GM18498 (cell line): ENCODE results near the gene ADCK2.
"Not testable (repeated sequence)": the region's sequence is repeated elsewhere in the genome, so short reads cannot be mapped to it uniquely, and the experiment has no call there.

Experiments used
- ATAC-seq: cut with Tn5 transposase; IDR thresholded peaks from one replicate; pipeline ENCODE4 v1.9.1; 2021; ENCODE audit warnings: mild to moderate bottlenecking, moderate library complexity; ENCODE audit not compliant: unreplicated experiment

The ADCK2 gene

GRCh38 chr7:140645166-140645900 lies 27.4 kb upstream of the ADCK2 start:
- ATAC-seq, result no peak

DNA sequence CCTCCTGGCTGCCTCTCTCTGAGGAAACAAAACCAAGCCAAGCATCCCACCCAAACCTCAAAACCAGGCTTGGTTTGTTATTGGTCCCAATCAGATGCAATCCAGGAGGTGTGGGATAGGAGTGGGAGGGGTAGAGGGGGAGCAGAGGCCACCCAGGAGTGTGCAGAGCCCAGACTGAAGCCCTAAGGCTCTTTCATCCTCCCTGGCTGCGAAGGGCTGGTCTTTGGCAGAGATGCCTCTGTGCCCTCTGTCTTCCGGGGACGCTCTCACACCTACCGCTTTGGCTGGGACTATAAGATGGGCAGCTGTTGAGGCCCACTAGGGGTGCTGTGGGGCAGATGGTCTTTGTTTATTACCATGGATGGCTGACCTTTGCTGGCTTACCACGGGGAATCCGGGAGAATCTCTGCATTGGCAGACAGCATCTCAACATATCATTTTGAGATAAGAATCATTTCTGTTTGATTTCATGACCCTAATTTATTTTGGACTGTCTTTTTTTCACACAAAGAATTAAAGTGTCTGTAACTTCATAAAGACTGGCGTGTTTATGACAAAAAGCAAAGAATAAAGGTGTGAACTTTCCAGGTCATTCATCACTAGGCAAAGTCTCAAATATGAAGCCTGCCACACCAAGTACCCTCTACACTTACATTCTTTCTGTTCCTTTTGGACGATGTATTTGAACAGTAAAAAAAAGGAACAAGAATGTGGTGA lies 25.7 kb upstream of the ADCK2 start:
- peak; percentile 93 for ATAC-seq

DNA sequence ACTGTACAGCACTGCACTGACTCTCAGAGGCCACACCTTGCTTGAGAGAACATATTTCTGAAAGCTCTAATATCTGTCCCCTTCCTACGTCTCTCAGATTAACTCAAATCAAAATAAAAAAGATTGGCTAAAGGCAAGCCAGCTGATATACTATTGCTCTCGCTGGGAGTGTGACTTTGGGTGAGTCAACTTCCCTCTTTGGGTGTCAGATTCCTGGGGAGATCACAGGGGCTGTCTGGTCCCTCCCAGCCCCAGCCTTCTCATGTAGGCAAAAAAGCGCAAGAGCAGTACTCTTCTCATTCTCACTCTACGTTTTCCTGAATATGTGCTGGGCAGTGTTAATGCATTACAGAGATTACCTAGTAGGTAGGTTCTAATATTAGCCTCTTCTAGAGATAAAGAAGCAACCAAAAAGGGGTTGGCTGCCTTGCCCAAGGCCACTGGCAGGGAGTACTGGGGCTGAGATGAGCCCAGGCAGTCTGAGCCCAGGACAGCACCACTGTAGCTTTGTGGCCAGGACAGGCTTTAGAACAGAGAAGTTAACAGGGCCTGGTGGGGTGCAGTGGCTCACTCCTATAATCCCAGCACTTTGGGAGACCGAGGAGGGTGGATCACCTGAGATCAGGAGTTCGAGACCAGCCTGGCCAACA lies 23.1 kb upstream of the ADCK2 start:
- ATAC-seq, result no peak

GRCh38 chr7:140650367-140650766 lies 22.4 kb upstream of the ADCK2 start:
- no peak for ATAC-seq

DNA sequence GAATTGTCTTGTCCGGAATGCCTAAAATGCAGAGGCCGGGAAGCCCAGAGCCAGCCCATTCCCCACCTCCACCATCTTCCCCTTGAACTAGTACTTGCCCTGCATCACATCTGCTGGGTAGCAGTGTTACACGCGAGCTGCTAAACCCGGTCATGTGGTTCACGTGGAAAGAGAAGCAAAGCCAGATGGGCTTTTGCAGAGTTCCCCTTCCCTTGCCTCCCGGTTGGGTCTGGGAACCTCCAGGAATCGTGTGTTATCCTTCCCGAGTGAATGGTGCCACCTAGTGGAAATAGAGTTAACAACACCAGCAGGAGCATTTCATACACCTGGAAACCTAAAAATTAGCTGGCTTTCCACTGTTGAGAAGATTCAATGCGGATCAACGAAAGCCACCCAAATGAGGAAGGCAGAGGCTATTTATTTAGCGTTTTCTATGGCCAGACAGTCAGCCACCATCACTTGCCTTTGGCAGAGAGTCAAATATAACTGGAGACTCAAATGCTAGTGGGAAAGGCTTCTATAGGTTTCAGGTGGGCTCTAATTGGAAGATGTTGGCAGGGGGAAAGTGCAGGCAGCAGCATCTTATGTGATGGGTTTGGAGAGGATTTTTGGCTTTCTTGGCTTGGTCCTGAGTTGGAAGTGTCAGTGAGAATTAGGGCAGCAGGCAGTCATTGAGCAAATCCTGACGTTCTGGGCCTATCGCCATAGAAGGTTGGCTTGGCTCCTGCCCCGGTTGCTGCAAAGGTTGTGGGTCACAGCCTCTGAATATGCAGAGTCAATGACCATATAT lies 19.2 kb upstream of the ADCK2 start:
- no peak for ATAC-seq

DNA sequence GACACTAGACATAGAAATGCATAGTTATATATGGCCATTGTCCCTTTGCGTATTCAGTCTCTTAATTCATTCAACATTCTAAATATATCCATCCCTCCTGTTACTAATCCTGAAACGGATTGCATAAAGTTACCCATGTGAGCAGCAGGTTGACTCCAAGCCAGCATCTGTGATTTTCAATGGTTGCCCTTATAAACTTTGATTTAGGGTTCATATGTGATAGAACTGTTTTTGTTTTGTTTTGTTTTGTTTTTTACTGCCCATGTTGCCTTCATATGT lies 18.7 kb upstream of the ADCK2 start:
- ATAC-seq, result no peak

GRCh38 chr7:140654661-140655060 lies 18.1 kb upstream of the ADCK2 start:
- ATAC-seq, result no peak

DNA sequence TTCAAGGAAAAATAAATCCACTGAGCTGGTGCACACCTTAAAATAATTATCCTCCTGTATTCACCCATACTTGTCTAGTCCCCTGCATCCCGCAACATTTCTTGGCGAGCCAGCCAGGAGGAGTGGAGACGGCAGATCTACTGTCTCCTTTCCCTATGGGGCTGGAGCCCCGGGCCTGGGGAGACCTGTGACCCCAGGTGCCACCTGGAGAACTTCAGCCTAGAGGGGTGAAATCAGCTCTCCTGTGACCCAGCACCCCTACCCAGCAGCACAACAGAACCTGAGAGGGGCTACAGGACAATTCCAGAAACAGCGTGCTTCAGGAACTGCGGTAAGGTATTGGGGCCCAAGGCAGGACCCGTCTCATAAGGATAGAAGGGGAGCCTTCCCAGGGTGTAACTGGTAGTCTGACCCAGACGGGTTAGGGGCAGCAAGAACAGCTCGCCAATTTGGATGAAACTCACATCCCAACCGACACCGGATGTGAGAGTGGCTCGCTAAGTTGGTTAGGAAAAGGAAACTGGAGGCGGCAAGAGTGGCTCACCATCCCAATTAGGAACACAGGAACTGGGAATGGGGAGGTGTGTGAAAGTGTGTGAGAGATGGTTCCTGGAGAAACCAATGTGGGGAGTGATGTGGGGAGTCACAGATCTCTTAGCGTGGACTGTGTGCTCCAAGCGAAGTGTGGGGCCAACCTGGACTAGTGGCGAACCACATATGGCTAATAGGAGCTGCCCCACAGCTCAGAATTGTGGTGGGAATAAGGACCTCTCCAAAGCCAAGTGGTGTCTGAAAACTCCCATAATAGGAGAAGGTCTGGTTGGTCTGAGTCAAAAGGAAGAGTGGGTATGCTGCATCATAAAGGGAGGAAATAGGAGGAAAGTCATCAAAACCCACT lies 17.0 kb upstream of the ADCK2 start:
- ATAC-seq, result no peak

- peak; percentile 96 for ATAC-seq
These were observed 15.9 kb upstream of the ADCK2 start for GRCh38 chr7:140656548-140657515.

DNA sequence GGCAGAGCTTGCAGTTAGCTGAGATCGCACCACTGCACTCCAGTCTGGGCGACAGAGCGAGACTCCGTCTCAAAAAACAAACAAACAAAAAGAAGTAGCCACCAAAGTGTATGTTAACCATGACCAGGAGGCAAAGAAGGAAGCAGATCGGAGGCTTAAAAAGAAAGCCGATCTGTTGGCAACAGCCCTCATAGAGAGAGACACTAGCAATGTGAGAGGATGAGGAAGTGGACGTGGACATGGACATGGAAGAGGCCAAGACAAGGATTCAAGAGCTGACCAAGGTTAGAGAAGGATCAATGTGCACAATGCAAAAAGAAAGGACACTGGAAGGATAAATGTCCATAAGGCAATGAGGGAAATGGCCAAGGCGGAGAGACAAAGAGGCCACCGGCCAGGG lies 14.9 kb upstream of the ADCK2 start:
- ATAC-seq, result no peak

DNA sequence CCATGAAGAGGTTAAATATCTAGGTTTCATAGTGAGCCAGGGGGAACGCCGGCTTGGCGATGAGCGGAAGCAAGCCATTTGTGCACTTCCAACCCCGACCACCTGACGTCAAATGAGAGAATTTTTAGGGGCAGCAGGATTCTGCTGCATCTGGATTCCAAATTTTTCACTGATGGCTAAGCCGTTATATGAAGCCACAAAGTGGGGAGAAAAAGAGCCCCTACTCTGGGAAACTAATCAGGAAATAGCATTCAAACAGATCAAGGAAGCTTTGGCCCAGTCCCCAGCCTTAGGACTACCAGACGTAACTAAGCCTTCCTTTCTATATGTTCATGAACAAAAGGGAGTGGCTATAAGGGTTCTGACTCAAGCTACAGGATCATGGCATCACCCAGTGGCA lies 12.9 kb upstream of the ADCK2 start:
- ATAC-seq, result no peak

GRCh38 chr7:140661124-140661523 lies 11.6 kb upstream of the ADCK2 start:
- no peak for ATAC-seq

DNA sequence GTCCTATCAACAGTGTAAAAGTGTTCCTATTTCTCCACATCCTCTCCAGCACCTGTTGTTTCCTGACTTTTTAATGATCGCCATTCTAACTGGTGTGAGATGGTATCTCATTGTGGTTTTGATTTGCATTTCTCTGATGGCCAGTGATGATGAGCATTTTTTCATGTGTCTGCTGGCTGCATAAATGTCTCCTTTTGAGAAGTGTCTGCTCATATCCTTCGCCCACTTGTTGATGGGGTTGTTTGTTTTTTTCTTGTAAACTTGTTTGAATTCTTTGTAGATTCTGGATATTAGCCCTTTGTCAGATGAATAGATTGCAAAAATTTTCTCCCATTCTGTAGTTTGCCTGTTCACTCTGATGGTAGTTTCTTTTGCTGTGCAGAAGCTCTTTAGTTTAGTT lies 9.8 kb upstream of the ADCK2 start:
- not testable (repeated sequence) for ATAC-seq

DNA sequence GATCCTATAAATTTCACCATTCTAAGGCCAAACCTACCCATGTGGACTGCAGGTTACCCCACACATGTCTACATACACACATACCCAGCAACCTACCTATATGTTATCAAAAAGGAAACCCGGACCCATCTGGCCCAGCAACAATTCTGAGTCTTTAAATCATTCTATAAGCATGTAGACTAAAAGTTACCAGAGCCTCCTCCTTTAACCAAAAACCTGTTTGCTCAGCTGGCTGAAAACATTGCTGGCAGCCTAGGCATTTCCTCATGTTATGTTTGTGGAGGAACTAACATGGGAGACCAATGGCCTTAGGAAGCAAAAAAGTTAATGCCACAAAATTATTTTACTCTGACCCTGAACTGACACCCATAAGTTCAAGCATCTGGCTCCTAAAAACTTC lies 5.3 kb upstream of the ADCK2 start:
- ATAC-seq, result no peak

DNA sequence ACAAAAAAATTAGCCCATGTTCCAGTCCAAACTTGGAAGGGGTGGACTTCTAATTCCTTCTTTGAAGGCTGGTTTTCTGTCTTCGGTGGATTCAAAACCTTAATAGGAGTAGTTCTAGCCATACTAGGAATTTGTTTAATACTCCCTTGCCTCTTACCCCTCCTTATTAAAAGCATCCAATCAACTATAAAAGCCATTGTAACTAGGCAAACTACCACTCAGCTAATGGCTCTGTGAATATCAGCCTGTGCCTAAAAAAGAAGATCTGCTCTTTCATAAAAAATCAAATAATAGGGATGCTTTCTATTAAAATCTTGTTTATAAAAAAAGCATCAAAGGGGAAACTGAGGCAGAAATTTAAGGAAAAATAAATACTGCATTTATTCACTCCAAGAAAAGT lies 4.1 kb upstream of the ADCK2 start:
- no peak for ATAC-seq

- no peak for ATAC-seq
These were observed 3.4 kb upstream of the ADCK2 start for GRCh38 chr7:140669352-140669751.

DNA sequence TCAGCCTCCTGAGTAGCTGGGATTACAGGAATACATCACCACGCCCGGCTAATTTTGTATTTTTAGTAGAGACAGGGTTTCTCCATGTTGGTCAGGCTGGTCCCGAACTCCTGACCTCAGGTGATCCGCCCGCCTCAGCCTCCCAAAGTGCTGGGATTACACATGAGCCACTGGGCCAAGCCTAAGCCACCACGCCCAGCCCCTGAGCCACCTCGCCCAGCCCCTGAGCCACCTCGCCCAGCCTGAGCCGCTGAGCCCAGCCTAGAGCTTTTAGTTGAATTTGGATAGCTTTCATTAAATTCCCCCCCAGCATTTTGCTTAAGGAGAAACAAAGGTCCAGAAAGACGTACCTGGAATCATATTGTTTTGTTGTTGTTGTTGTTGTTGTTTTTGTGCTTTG lies 2.9 kb upstream of the ADCK2 start:
- not testable (repeated sequence) for ATAC-seq

DNA sequence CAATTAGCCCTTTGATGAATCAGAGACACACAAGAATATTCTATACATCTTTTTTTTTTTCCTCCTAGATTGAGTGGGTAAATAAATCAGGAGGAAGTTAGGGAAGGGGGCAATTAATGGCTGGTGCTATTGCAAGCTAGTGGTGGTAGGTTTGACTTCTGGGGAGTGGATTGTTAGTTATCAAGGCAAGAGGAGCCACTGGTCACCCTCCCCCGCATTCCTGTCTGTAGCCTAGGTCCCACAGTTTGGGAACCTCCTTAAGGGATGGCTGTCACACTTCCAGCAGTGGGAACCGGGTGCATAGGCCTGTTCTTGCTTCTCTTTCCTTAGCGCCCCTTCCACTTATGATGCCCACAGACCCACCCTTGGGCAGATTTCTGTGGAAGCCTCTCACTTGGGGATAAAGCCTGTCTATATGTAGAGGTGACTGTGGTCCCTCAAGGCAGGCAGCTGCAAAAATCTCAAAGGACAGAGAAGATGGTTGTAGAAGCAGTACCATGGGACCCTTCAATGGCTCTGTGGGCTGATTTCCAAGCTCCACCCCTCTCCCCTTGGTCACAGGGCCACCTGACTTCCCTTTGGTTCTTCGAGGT lies 2.3 kb upstream of the ADCK2 start:
- ATAC-seq, result no peak

DNA sequence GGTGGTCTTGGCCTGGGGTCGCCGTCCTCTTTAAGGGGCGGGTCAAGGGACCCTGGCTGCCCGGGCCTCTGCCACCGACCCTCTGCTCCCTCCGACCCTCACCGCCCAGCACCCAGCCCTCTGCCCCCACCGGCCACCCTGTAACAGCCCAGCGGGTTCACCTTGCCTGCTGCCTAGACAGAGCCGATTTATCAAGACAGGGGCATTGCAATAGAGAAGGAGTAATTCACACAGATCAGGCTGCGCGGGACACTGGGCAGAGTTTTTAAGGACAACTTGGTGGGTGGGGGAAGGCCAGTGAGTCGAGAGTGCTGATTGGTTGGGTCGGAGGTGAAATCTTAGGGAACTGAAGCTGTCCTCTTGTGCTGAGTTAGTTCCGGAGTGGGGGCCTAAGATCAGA lies 779 bp upstream of the ADCK2 start:
- no peak for ATAC-seq
